Left hindlimb (tissue), 1 donor: ENCODE results near the gene OLFML2A.
"Not testable (repeated sequence)": the region's sequence is repeated elsewhere in the genome, so short reads cannot be mapped to it uniquely, and the experiment has no call there.

ENCODE experiments used
- DNase-seq: peaks from one replicate; pipeline ENCODE4 v3.0.0-alpha.2; 2018

OLFML2A gene

DNA sequence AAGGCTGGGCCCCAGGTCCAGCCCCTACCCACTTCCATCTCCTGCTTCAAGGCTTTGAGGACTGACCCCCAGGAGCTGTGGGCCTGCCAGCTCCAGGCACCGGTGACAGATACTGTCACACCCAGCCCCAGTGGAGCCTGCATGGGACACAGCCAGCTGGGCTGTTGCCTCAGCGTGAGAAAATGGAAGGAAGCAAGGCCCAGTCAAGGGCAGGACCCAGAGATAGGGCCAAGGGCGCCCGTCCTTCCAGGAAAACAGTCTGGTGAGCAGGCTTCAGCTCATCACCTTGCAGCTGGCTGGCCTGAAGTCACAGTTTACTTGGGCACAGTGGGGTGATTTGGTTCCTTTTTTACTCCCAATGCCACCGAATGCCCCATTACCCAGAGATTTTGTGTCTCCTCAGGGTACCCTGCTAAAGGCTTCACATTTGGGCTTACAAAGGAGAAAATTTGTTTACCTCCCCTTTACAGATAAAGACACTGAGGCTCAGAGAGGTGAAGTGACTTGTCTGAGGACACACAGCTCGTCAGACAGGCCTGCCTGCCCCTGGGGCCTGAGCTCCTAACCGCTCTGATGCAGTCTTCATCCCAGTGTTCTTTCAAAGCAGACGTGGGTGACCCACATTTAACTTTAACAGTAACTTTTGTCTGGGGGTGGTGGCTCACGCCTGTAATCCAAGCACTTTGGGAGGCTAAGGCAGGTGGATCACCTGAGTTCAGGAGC, 54.9 kb downstream of the OLFML2A start:
- DNase-seq = no peak

- DNase-seq = no peak
Measured at GRCh38 chr9:124834591-124834990, 57.7 kb downstream of the OLFML2A start.

DNA sequence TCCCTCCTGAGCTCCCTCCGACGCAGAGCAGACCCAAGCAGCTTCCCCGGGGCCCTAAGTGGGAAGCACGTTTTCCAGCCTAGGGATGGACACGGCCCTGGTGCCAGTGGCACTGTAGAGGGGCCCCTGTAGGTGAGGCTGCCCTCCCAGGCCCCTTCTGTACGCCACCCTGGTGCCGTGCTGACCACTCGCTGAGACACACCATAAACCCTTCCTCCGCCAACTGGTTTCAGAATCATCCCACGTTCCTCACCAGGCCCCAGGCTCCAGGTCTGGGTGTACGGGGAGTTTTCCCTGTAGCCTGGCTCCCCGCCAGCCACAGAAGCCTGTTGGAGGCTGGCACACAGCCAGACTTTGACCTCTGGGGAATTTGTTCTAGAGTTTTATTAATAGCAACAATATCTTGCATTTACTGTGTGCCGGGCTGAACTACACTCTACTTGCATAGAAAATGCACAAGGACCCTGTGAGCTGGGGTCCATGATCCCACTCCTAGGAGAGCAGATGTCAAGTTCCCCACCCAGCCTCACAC, 58.2 kb downstream of the OLFML2A start:
- DNase-seq = peak; percentile 62

DNA sequence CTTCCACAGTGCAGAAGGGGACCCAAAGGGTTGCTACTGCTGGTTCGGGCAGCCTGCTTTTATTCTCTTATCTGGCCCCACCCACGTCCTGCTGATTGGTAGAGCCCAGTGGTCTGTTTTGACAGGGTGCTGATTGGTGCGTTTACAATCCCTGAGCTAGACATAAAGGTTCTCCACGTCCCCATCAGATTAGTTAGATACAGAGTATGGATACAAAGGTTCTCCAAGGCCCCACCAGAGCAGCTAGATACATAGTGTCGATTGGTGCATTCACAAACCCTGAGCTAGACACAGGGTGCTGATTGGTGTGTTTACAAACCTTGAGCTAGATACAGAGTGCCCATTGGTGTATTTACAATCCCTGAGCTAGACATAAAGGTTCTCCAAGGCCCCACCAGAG, 61.2 kb downstream of the OLFML2A start:
- not testable (repeated sequence) for DNase-seq

- not testable (repeated sequence) for DNase-seq
Measured at GRCh38 chr9:124838567-124839275, 61.8 kb downstream of the OLFML2A start.

GRCh38 chr9:124839612-124840299, 62.8 kb downstream of the OLFML2A start:
- no peak for DNase-seq

GRCh38 chr9:124840300-124840833, 63.4 kb downstream of the OLFML2A start:
- peak; percentile 82 for DNase-seq

DNA sequence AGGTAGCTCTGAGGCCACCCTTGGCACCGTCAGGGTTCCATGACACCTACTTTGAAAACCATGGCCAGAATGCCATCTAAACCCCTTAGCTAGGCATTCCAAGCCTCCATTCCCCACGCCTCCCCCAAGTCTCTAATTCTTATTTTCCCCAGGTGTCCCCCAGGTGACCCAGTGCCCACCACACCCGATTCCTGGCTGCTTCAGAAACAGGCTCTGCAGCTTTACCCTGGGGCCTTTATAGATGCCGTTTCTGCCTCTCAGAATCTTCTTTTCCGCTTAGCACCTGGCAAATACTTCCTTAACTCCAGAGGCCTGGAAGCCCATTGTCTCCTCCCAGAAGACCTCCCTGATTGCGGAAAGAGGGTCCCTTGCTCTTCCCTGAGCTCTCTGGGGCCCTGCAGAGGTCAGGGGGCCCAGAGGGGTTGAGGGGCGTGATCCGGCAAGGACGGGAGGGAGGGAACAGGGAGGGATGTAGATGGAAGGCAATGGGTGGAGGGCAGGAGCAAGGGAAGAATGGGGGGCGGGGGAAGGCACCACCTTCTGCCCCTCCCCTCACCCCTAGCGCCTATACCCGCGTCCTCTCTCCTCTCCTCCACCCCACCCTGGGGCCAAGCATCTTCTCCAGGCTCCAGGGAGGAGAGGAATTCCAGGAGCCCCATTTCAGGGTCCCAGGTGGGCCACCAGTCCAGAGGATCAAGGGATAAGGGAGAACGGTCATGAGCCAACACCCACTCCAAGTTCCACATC, 64.3 kb downstream of the OLFML2A start:
- no peak for DNase-seq

DNA sequence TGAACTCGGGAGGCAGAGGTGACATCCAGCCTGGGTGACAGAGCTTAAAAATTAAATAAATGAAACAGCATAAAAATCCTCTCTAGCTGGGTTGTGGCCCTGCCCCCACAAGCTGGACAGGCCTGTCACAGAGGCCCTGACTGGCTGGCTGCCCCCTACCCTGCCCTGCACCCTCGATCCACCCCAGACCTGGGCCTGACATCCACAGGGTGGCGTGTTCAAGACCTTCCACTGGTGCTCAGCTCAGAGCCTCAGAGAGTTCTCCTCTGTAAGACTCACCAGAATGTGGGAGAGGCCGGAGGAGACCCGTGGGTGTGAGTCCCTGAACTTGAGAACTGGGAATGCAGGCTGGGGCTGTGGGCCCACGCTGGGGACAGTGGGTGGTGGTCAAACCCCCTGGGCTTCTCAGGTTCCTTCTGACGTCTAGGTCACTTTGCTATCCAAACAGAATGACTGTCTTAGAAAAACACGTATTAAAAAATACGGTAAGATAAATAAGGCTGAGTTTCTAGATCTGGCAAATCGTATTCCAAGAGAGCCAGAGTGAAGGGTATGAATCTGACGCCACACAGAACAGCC, 66.6 kb downstream of the OLFML2A start:
- no peak for DNase-seq

GRCh38 chr9:124844291-124844690, 67.4 kb downstream of the OLFML2A start:
- no peak for DNase-seq

DNA sequence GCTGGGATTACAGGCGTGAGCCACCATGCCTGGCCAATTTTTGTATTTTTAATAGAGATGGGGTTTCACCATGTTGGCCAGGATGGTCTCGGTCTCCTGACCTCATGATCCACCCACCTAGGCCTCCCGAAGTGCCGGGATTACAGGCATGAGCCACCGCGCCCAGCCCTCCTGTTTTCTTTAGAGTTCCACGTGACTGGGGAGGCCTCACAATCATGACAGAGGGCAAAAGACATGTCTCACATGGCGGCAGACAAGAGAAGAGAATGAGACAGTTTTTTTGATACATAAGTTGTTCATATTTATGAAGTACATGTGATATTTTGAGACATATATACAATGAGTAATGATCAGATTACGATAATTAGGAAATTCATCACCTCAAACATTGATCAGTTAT, 69.5 kb downstream of the OLFML2A start:
- not testable (repeated sequence) for DNase-seq

GRCh38 chr9:124846969-124847368, 70.0 kb downstream of the OLFML2A start:
- DNase-seq = no peak

GRCh38 chr9:124849801-124850200, 72.9 kb downstream of the OLFML2A start:
- peak; percentile 47 for DNase-seq

GRCh38 chr9:124852121-124852828, 75.3 kb downstream of the OLFML2A start:
- DNase-seq = peak; percentile 46

DNA sequence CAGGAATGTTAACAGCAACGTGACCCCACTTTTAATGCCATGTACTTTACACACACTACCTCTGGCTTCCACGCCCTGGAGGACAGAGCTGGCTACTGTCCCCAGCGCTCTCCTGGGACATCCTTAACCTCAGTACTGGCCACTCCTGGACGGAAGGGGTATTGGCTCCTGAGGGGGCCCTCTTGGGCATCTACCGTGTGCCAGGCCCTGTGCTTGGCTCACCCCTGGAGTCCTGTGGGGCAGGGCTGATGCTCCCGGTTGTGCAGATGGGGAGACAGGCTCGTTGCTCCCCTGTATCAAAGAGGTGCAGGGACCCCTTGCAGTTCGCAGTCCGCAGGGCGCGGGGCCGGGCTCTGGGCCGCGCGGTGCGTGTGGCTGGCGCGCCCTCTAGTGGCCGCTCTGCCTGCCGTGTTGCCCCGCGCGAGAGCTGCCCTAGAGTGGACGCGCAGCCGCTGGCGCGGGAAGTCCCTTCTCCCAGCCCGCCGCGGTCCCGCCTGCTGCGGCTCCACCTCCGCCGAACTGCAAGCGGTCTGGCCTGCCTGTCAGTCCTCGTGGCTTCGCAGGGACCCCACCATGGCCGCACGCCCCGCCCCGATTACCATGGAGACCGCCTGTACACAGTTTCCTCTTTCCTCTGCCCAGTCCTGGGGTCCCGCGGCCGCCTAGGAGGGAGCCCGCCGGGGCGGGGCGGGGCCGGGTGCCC, 76.0 kb downstream of the OLFML2A start, which contains the start of gene WDR38:
TSS of gene WDR38 (plus strand) at position 632 of the 703 bp plus-strand sequence. CDS start 72 bp downstream, outside the sequence.
- DNase-seq = peak; percentile 83

GRCh38 chr9:124853605-124854143, 76.7 kb downstream of the OLFML2A start:
- DNase-seq = peak; percentile 21

DNA sequence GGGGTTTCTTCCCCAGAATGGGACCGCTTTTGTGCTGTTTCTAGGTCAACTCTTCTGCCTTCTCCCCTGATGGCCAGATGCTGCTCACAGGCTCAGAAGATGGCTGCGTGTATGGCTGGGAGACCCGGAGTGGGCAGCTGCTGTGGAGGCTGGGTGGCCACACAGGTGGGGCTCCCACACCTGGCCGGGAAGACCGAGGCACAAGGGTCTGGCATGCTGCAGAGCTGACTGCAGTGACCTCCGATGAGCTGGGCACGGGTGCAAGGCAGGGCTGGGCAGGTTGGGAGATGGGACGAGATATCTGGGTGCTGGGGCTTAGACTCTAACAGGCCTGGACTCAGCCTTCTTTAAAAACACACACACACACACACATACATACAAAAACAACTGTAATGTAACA, 77.2 kb downstream of the OLFML2A start:
- peak; percentile 23 for DNase-seq

DNA sequence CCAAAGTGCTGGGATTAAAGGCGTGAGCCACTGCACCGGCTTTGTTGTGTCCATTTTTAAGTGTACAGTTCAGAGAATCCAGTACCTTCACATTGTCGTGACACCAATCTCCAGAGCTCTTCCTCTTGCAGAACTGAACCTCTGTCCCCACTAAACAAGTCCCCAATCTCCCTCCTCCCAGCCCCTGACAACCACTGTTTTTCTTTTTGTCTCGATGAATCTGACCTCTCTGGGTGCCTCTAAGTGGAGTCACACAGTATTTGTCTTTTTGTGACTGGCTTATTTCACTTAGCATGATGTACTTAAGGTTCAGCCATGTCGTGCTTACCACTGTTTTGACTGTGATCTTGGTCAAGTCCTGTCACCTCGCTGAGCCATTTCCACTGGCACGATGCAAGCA, 77.9 kb downstream of the OLFML2A start:
- DNase-seq = peak; percentile 8

DNA sequence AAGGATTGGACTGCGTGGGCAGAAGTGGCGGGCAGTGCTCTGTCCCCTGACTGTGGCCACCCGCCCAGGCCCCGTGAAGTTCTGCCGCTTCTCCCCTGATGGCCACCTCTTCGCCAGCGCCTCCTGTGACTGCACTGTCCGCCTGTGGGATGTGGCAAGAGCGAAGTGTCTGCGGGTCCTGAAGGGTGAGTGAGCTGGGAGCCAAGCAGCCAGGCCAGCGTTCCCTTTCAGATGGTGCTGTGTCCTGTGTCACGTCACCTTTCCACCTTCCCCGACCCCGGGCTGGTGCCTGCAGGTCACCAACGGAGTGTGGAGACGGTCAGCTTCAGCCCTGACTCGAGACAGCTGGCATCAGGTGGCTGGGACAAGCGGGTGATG, 78.6 kb downstream of the OLFML2A start:
- DNase-seq = no peak
